A549 (cell line): Measurements from ENCODE around the gene ADARB2. TPM values are rescaled to one million over a fixed set of nuclear protein-coding genes. Genes with fewer than 3 reads are reported as not detected.
"Not testable (repeated sequence)": the region's sequence is repeated elsewhere in the genome, so short reads cannot be mapped to it uniquely, and the experiment has no call there.

ENCODE experiments used
- ATAC-seq, 2 experiments: fragments of 200-7000 bp in 1 of 2; fragments of >200 bp in 1 of 2; cut with Nextera tagmentation in 1 of 2; cut with Tn5 transposase in 1 of 2; 3 replicates each; pipeline versions ENCODE4 v1.8.0 to v1.9.1; 2018 to 2020; ENCODE audit warnings: mild to moderate bottlenecking in 1 of 2, moderate library complexity in 1 of 2
- CTCF ChIA-PET: fragments of 300-600 bp; sonication (Branson Sonifier 250); formaldehyde crosslinking; extraction: SDS; loops from one replicate; lab custom pipeline; 2021; ENCODE audit warnings: antibody characterized with exemption, inconsistent platforms; lab: Yijun Ruan, JAX
- POLR2A ChIA-PET: fragments of 350-600 bp; formaldehyde crosslinking; extraction: SDS; loops from one replicate; lab custom pipeline; 2021; ENCODE audit warnings: antibody characterized with exemption, inconsistent platforms; lab: Yijun Ruan, JAX
- DNase-seq, 2 experiments: peaks; one replicate each; pipeline versions ENCODE4 v3.0.0 to v3.0.0-alpha.2; 2011 to 2016; ENCODE audit warnings: low read depth in 1 of 2, low spot score in 1 of 2
- FAIRE-seq: peaks from 2 replicates; lab custom pipeline; 2011; peaks lifted over from hg19 to GRCh38; lab: Jason Lieb, UNC
- H3K27ac ChIP-seq, 2 experiments: fragments of >200 bp; sonication (Bioruptor Twin); formaldehyde crosslinking; 3 replicates each; pipeline ENCODE4 v1.5.1; 2016 to 2017
- H3K4me1 ChIP-seq: fragments of >200 bp; sonication (Bioruptor Twin); formaldehyde crosslinking; 3 replicates; pipeline ENCODE4 v1.6.1; 2016
- H3K4me2 ChIP-seq: fragments of >200 bp; sonication (Bioruptor Twin); formaldehyde crosslinking; 3 replicates; pipeline ENCODE4 v1.6.1; 2016
- H3K4me3 ChIP-seq: fragments of >200 bp; sonication (Bioruptor Twin); formaldehyde crosslinking; 3 replicates; pipeline ENCODE4 v1.5.1; 2016
- H3K9me3 ChIP-seq: fragments of >200 bp; sonication (Bioruptor Twin); formaldehyde crosslinking; 3 replicates; pipeline ENCODE4 v1.6.1; 2016
- BHLHE40 ChIP-seq: IDR thresholded peaks from 2 replicates; pipeline ENCODE4 v1.6.1; 2012; ENCODE audit warnings: low read depth, low read length, inconsistent platforms
- CBX2 ChIP-seq: fragments of 200-600 bp; sonication (generic); IDR thresholded peaks from 2 replicates; pipeline ENCODE4 v1.6.1; 2016; ENCODE audit warnings: low read depth, mild to moderate bottlenecking, borderline replicate concordance
- CEBPB ChIP-seq, 2 experiments: fragments of >200 bp in 1 of 2; sonication (Bioruptor Twin) in 1 of 2; formaldehyde crosslinking in 1 of 2; IDR thresholded peaks; 2 replicates each; pipeline ENCODE4 v1.6.1; 2012 to 2016
- EHMT2 ChIP-seq: fragments of 200-600 bp; sonication (generic); IDR thresholded peaks from 2 replicates; pipeline ENCODE4 v1.6.1; 2016; ENCODE audit warnings: antibody characterized with exemption, low read depth, mild to moderate bottlenecking, moderate library complexity
- ELK1 ChIP-seq: fragments of 150-350 bp; IDR thresholded peaks from 2 replicates; pipeline ENCODE4 v1.6.1; 2014; ENCODE audit warnings: low read depth, mild to moderate bottlenecking, low read length
- ESRRA ChIP-seq: fragments of 150-350 bp; IDR thresholded peaks from 2 replicates; pipeline ENCODE4 v1.6.1; 2014; ENCODE audit warnings: mild to moderate bottlenecking, low read length, borderline replicate concordance
- FOXS1 ChIP-seq: fragments of 250-450 bp; sonication (Bioruptor Pico); IDR thresholded peaks from 2 replicates; pipeline ENCODE4 v1.5.0; 2020; ENCODE audit warnings: mild to moderate bottlenecking, moderate library complexity
- GATA3 ChIP-seq: IDR thresholded peaks from 2 replicates; pipeline ENCODE4 v1.6.1; 2012; ENCODE audit warnings: borderline replicate concordance
- HDAC2 ChIP-seq: fragments of 200-600 bp; sonication (generic); IDR thresholded peaks from 2 replicates; pipeline ENCODE4 v1.6.1; 2016
- HOXB5 ChIP-seq: fragments of 250-450 bp; sonication (Bioruptor Pico); IDR thresholded peaks from 2 replicates; pipeline ENCODE4 v1.5.0; 2020; ENCODE audit warnings: mild to moderate bottlenecking, moderate library complexity
- JUNB ChIP-seq: fragments of >200 bp; sonication (Bioruptor Twin); formaldehyde crosslinking; IDR thresholded peaks from 2 replicates; pipeline ENCODE4 v1.6.1; 2016
- KDM1A ChIP-seq: fragments of 200-600 bp; sonication (generic); IDR thresholded peaks from 2 replicates; pipeline ENCODE4 v1.6.1; 2016; ENCODE audit warnings: low read depth, mild to moderate bottlenecking
- KDM5A ChIP-seq: fragments of 200-600 bp; sonication (generic); IDR thresholded peaks from 2 replicates; pipeline ENCODE4 v1.6.1; 2016; ENCODE audit warnings: antibody characterized with exemption, mild to moderate bottlenecking
- MYC ChIP-seq: IDR thresholded peaks from 2 replicates; pipeline ENCODE4 v1.6.1; 2012; ENCODE audit warnings: mild to moderate bottlenecking, inconsistent platforms, low read length, improper control_type of control experiment, borderline replicate concordance
- NFE2L2 ChIP-seq: fragments of 150-350 bp; conservative IDR thresholded peaks from 2 replicates; pipeline ENCODE4 v1.6.1; 2014; ENCODE audit warnings: low read length
- NPAS2 ChIP-seq: fragments of 250-450 bp; sonication (Bioruptor Pico); IDR thresholded peaks from 2 replicates; pipeline ENCODE4 v1.8.0; 2022; ENCODE audit warnings: mild to moderate bottlenecking, moderate library complexity, borderline replicate concordance
- PHF8 ChIP-seq: fragments of 200-600 bp; sonication (generic); IDR thresholded peaks from 2 replicates; pipeline ENCODE4 v1.6.1; 2016; ENCODE audit warnings: low read depth, mild to moderate bottlenecking, antibody characterized with exemption, moderate library complexity, borderline replicate concordance
- POLR2AphosphoS2 ChIP-seq: conservative IDR thresholded peaks from 2 replicates; pipeline ENCODE4 v1.6.1; 2012; ENCODE audit warnings: low read length, improper control_type of control experiment, inconsistent platforms
- RAD21 ChIP-seq, 2 experiments: fragments of >200 bp in 1 of 2; sonication (Bioruptor Twin) in 1 of 2; formaldehyde crosslinking in 1 of 2; IDR thresholded peaks in 1 of 2; conservative IDR thresholded peaks in 1 of 2; 2 replicates in 1 of 2; 3 replicates in 1 of 2; pipeline ENCODE4 v1.6.1; 2012 to 2018; ENCODE audit warnings: inconsistent platforms in 1 of 2
- RARB ChIP-seq: fragments of 250-450 bp; sonication (Bioruptor Pico); IDR thresholded peaks from 2 replicates; pipeline ENCODE4 v1.8.0; 2021; ENCODE audit warnings: mild to moderate bottlenecking, moderate library complexity
- RCOR1 ChIP-seq: fragments of 150-350 bp; IDR thresholded peaks from 2 replicates; pipeline ENCODE4 v1.6.1; 2014; ENCODE audit warnings: antibody characterized with exemption, low read length, low read depth
- SREBF2 ChIP-seq: fragments of 450-650 bp; IDR thresholded peaks from 2 replicates; pipeline ENCODE4 v1.6.1; 2014; ENCODE audit warnings: mild to moderate bottlenecking, moderate library complexity
- ZFP36 ChIP-seq: fragments of 450-650 bp; IDR thresholded peaks from 2 replicates; pipeline ENCODE4 v1.6.1; 2014; ENCODE audit warnings: borderline replicate concordance; ENCODE audit not compliant: partially characterized antibody
- WGBS: methylation state at CpG from one replicate; pipeline ENCODE4 v1.1.6; 2017; ENCODE audit errors: missing lambda C conversion rate; 5-methylcytosine and 5-hydroxymethylcytosine counted together
- polyA plus RNA-seq, 4 experiments: library from polyadenylated mRNA; depleted of rRNA in 3 of 4; stranded (reverse); fragments of >200 nt; fragmentation: RNase III in 1 of 4; extraction: RNeasy Plus Mini Kit Qiagen cat#74134 plus additional on column Dnase treatment in 1 of 4; gene quantifications; 2 replicates in 3 of 4; 3 replicates in 1 of 4; pipeline ENCODE4 v1.2.3, GENCODE V29; 2011 to 2017
- TF ChIP-seq, protein P1 (sequence below): IDR thresholded peaks from 2 replicates; pipeline ENCODE4 v1.6.1; 2012
- TF ChIP-seq, protein P2 (sequence below): fragments of >200 bp; sonication (Bioruptor Twin); formaldehyde crosslinking; IDR thresholded peaks from 3 replicates; pipeline ENCODE4 v1.6.1; 2016

Gene ADARB2
- polyA plus RNA-seq, 2 of the 4 experiments (the other 2 are of a cell fraction): not detected

GRCh38 chr10:1465418-1465911 lies 271.9 kb downstream of the ADARB2 start:
- ChIA-PET POLR2A (no interaction called here), CTCF (interaction anchor here (0.5 to 0.9 kb wide), 3 partner anchors 12 to 270 kb away, joined by 3 read pairs; no protein-coding TSS in a partner anchor)
- TF ChIP-seq, protein P1, sequence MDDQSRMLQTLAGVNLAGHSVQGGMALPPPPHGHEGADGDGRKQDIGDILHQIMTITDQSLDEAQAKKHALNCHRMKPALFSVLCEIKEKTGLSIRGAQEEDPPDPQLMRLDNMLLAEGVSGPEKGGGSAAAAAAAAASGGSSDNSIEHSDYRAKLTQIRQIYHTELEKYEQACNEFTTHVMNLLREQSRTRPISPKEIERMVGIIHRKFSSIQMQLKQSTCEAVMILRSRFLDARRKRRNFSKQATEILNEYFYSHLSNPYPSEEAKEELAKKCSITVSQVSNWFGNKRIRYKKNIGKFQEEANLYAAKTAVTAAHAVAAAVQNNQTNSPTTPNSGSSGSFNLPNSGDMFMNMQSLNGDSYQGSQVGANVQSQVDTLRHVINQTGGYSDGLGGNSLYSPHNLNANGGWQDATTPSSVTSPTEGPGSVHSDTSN: no peak
- TF ChIP-seq JUNB (no peak), ZFP36 (no peak), NFE2L2 (no peak), CBX2 (no peak), RAD21 (conservative IDR thresholded peaks at IDR 0.05 in 1 of 2, IDR thresholded peaks at IDR 0.05 in 1 of 2) (no peak), GATA3 (no peak), KDM1A (no peak), EHMT2 (no peak), ESRRA (no peak), KDM5A (no peak), NPAS2 (no peak), PHF8 (no peak), RARB (no peak), MYC (no peak), HDAC2 (no peak), BHLHE40 (no peak)
- TF ChIP-seq, protein P2, sequence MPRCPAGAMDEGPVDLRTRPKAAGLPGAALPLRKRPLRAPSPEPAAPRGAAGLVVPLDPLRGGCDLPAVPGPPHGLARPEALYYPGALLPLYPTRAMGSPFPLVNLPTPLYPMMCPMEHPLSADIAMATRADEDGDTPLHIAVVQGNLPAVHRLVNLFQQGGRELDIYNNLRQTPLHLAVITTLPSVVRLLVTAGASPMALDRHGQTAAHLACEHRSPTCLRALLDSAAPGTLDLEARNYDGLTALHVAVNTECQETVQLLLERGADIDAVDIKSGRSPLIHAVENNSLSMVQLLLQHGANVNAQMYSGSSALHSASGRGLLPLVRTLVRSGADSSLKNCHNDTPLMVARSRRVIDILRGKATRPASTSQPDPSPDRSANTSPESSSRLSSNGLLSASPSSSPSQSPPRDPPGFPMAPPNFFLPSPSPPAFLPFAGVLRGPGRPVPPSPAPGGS: no peak
- peak; percentile 58 to 68; a peak in 5 of 6 replicates for ATAC-seq
- 15% methylated on average over 10 of the region's 19 CpGs for WGBS
- no peak for DNase-seq
- no peak for FAIRE-seq
- peak overlapping the region; percentile 61 for H3K4me2 ChIP-seq
- H3K27ac ChIP-seq: no peak overlapping the region
- 0 out of 3 replicates have a peak, but pooled peaks cover 7% of the 10 kb centered on the region for H3K4me1 ChIP-seq
- no peaks in the 10 kb centered on the region for H3K9me3 ChIP-seq
- H3K4me3 ChIP-seq: peak overlapping the region; percentile 3; the same call in 1 of the 3 replicates

GRCh38 chr10:1464881-1465417 lies 272.4 kb downstream of the ADARB2 start:
- 19% methylated on average over 15 of the region's 17 CpGs for WGBS
- ATAC-seq: peak in 1 of 2 experiments; percentile 38; a peak in 3 of 6 replicates
- H3K4me2 ChIP-seq: peak overlapping the region; percentile 61
- 0 out of 3 replicates have a peak, but pooled peaks cover 7% of the 10 kb centered on the region for H3K4me1 ChIP-seq
- no peak for FAIRE-seq
- ChIA-PET CTCF (interaction anchor here (0.5 to 0.9 kb wide), 2 partner anchors 12 to 19 kb away, joined by 3 read pairs; no protein-coding TSS in a partner anchor), POLR2A (no interaction called here)
- TF ChIP-seq ESRRA (no peak), POLR2AphosphoS2 (no peak), ELK1 (no peak), HOXB5 (CRISPR knock-in tag) (no peak), FOXS1 (CRISPR knock-in tag) (no peak), RCOR1 (no peak), SREBF2 (no peak), ZFP36 (no peak), KDM5A (no peak), CEBPB (IDR thresholded peaks at IDR 0.05) (no peak), NPAS2 (no peak)
- no peak overlapping the region for H3K27ac ChIP-seq
- H3K4me3 ChIP-seq: no peak overlapping the region
- DNase-seq: no peak
- no peaks in the 10 kb centered on the region for H3K9me3 ChIP-seq

DNA sequence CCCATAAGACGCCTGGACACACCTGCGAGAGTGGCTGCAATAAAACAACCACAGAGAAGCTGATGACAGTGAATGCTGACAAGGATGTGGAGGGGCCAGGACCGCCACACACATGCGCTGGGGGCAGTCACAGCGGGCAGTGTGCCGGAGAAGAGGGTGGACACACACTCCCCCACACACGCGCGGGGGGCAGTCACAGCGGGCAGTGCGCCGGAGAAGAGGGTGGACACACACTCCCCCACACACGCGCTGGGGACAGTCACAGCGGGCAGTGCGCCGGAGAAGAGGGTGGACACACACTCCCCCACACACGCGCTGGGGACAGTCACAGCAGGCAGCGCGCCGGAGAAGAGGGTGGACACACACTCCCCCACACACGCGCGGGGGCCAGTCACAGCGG lies 273.4 kb downstream of the ADARB2 start:
- CTCF ChIA-PET, H3K4me3 ChIP-seq, H3K4me2 ChIP-seq, H3K27ac ChIP-seq, POLR2A ChIA-PET, DNase-seq, H3K4me1 ChIP-seq, H3K9me3 ChIP-seq, FAIRE-seq, ATAC-seq: not testable (repeated sequence)
- WGBS: 72% methylated on average over 21 of the region's 26 CpGs
